ENCODE measurements around the gene POT1. TPM values are rescaled to one million over a fixed set of nuclear protein-coding genes. Genes with fewer than 3 reads are reported as not detected.

Gene POT1
- total and polyA plus RNA-seq, 2 of the 8 experiments (the other 6 are each of a cell fraction or from before 2014, with no cell fraction given): 13.1 to 22.8 TPM

DNA sequence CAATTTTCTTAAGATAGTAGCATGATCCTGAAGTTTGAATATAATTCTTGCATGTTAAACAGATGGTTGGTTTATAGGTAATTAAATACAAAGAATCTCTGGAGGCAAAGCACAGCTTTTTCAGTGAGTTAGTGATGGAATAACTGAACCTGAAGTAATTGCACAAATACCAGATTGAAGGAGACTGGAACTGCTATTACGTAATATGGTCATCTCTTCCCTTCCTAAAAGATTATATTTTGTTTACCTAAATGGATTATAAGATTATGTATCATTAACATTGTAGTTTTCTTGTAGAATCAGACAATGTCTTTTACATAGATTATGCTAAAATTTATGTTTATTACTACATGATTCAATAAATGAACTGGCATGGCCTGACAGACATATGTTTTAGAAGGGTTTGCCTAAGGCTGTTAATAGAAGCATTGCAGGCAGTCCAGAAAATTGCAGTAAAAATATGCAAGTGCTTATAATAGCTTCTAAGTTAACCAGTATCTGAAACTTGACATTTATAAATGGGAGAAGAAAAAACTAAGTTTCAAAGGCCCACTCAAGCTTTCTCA is 128.2 kb downstream of the POT1 start:
- no peak overlapping the region for H3K14ac ChIP-seq (ENCODE audit: insufficient read length)
- H3K4me1 ChIP-seq (replicated peaks in 1 of 4; ENCODE audit: control insufficient read depth in 3 of 4, insufficient read depth in 4 of 4, low read length in 3 of 4): peaks cover 0 to 2% (median 0%) of the 10 kb centered on the region in 4 experiments; a peak in 1 of 7 replicates
- no peak for TF ChIP-seq KDM4A (IDR thresholded peaks at IDR 0.05; ENCODE audit: low read depth, low read length, severe bottlenecking)
- no peak for TF ChIP-seq NRF1 (IDR thresholded peaks at IDR 0.05; ENCODE audit: low read depth, low read length)
- TF ChIP-seq CEBPB (IDR thresholded peaks at IDR 0.05; ENCODE audit: low read depth, low read length): 0 out of 2 replicates have a peak, but pooled peaks have one; percentile 18
- TF ChIP-seq CBX5 (IDR thresholded peaks at IDR 0.05; ENCODE audit: low read depth, low read length): no peak
- TF ChIP-seq SIN3A (conservative IDR thresholded peaks at IDR 0.05 in 1 of 2, IDR thresholded peaks at IDR 0.05 in 1 of 2; ENCODE audit: low read depth in 1 of 2, low read length in 2 of 2): no peak
- WGBS, 2 experiments (ENCODE audit: extremely low coverage in 1 of 2, insufficient coverage in 1 of 2, insufficient read length in 1 of 2, insufficient replicate concordance in 2 of 2, low coverage in 1 of 2, low lambda C conversion rate in 2 of 2, missing lambda C conversion rate in 1 of 2): 83% methylated on average over 1 of the region's 1 CpG; no CpG with 5 or more reads in 1 of the 2 experiments
- no peaks in the 10 kb centered on the region for H3K36me3 ChIP-seq (ENCODE audit: control insufficient read depth in 2 of 4, insufficient read depth in 4 of 4, low read length in 3 of 4)
- no peaks in the 10 kb centered on the region for H3K9me3 ChIP-seq (ENCODE audit: insufficient read depth in 2 of 2, low read depth in 1 of 2, low read length in 1 of 2)
- H3K23me2 ChIP-seq (ENCODE audit: low read depth, low read length): no peaks in the 10 kb centered on the region
- H3K79me2 ChIP-seq (ENCODE audit: control insufficient read depth in 1 of 2, insufficient read depth in 2 of 2, low read length in 2 of 2): no peaks in the 10 kb centered on the region
- no peak overlapping the region for H2BK5ac ChIP-seq (ENCODE audit: low read depth, low read length)
- H3K18ac ChIP-seq (ENCODE audit: extremely low read depth, low read length): no peak overlapping the region
- H3K27ac ChIP-seq (ENCODE audit: low read depth, low read length): no peak overlapping the region
- POLR2A ChIA-PET (ENCODE audit: partially characterized antibody): no interaction called here
- CTCF ChIA-PET (ENCODE audit: partially characterized antibody): interaction anchor here (0.9 kb wide), 1 partner anchor 647 kb away, joined by 3 read pairs; no protein-coding TSS in a partner anchor
- no peaks in the 10 kb centered on the region for H3K27me3 ChIP-seq (replicated peaks in 1 of 4; ENCODE audit: control insufficient read depth in 3 of 4, extremely low read depth in 1 of 4, insufficient read depth in 3 of 4, low read length in 3 of 4)
- H4K8ac ChIP-seq (ENCODE audit: extremely low read depth, insufficient read depth, low read length): no peak overlapping the region
- H4K91ac ChIP-seq (replicated peaks; ENCODE audit: insufficient read length, low read length): no peak overlapping the region
- H3K4ac ChIP-seq (replicated peaks; ENCODE audit: insufficient read length, low read depth, low read length): no peak overlapping the region
- H2BK20ac ChIP-seq (ENCODE audit: low read length): no peak overlapping the region
- no peak for DNase-seq (ENCODE audit: low read depth in 1 of 2, low spot score in 2 of 2)
- H3K4me2 ChIP-seq (ENCODE audit: insufficient read depth in 1 of 2, low read depth in 2 of 2, low read length in 2 of 2): no peak overlapping the region
- H2BK15ac ChIP-seq (ENCODE audit: low read length): no peak overlapping the region
- no peak overlapping the region for H2AK5ac ChIP-seq (ENCODE audit: low read depth, low read length)
- H2BK120ac ChIP-seq (replicated peaks; ENCODE audit: low read depth, low read length): no peak overlapping the region
- no peak overlapping the region for H2AFZ ChIP-seq (ENCODE audit: low read length)
- no peak overlapping the region for H3K23ac ChIP-seq (ENCODE audit: insufficient read length)
- no peak overlapping the region for H4K5ac ChIP-seq (ENCODE audit: insufficient read length, low read depth, low read length)
- H3K9ac ChIP-seq (replicated peaks in 1 of 4; ENCODE audit: extremely low read depth in 1 of 4, low read depth in 3 of 4, low read length in 3 of 4): no peak overlapping the region
- no peak overlapping the region for H3K56ac ChIP-seq (replicated peaks; ENCODE audit: insufficient read length, low read depth, low read length)
- FAIRE-seq: no peak
- no peak overlapping the region for H2BK12ac ChIP-seq (ENCODE audit: low read depth, low read length)
- no peak overlapping the region for H3K4me3 ChIP-seq (ENCODE audit: extremely low read depth in 1 of 4, insufficient read depth in 2 of 4, low read depth in 3 of 4, low read length in 4 of 4)
- H4K20me1 ChIP-seq (replicated peaks in 1 of 2; ENCODE audit: control insufficient read depth in 1 of 2, insufficient read depth in 2 of 2, low read length in 2 of 2): no peaks in the 10 kb centered on the region
- H3K79me1 ChIP-seq (ENCODE audit: low read depth, low read length): no peaks in the 10 kb centered on the region
